ENCODE measurements around the gene GNGT1.

The GNGT1 gene

DNA sequence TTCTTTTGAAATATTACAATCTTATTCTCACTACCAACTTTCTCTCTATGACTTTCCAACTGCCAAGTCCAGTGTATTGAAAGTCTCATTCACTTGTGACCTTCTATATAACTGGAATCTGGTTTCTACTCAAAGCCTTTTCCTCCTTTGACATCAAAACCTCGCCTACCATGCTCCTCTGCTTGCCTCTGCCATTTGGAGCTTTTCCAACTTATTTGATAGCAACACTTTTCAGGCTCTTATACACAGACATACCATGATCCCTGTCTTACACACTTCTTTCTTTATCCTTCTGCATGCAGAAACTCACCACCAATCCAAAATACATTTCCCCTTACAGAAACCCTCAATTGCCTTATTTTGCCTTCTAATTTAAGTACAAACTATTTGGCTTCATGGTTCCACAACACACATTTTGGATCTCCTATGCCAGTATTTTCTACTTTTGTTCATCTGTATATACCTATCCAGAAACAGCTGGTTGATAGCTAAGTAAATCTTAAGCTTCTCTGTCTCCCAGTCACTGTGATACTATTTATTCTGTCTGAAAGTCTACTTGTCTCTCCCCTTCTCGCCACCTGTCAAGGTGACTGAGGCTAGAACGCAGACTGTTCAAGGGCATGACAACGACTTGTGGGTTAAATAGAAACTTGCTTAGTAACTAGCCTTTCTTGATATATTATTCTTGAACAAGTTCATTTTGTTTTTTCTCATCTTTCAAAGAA, 37.6 kb downstream of the GNGT1 start:
- no peak for DNase-seq

DNA sequence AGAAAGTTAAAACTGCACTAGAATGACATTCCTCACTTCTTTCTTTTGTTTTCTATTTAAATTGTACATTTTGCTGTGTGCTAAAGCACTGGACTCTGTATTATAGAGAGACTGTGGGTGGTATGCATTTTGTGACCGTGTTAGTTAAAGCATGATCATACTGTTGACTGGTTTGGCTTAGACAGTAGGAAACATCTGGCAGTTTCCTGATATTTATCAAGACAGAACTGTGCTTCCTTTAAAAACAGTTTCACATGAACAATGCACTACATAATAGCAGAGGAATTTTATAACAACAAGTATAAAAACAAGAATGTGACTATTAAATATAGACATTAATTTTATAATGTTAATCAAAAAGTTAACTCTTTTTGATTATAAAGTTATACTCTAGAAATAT, 38.3 kb downstream of the GNGT1 start:
- no peak for DNase-seq

DNA sequence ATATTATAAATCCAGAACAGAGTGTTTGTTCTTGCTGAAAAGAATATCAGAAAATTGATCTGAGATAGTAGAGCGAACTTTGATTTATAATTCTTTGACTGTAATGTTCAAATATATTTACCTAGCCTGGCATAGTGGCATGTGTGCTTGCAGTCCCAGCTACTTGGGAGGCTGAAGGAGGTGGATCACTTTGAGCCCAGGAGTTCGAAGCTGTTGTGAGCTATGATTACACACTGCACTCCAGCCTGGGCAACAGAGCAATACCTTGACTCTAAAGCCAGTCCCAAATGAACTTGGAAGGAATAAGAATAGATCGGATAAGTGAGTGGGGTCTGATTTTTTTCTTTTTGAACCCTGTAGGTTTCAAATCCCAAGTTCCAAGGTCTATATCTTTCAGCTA, 38.7 kb downstream of the GNGT1 start:
- DNase-seq = no peak

DNA sequence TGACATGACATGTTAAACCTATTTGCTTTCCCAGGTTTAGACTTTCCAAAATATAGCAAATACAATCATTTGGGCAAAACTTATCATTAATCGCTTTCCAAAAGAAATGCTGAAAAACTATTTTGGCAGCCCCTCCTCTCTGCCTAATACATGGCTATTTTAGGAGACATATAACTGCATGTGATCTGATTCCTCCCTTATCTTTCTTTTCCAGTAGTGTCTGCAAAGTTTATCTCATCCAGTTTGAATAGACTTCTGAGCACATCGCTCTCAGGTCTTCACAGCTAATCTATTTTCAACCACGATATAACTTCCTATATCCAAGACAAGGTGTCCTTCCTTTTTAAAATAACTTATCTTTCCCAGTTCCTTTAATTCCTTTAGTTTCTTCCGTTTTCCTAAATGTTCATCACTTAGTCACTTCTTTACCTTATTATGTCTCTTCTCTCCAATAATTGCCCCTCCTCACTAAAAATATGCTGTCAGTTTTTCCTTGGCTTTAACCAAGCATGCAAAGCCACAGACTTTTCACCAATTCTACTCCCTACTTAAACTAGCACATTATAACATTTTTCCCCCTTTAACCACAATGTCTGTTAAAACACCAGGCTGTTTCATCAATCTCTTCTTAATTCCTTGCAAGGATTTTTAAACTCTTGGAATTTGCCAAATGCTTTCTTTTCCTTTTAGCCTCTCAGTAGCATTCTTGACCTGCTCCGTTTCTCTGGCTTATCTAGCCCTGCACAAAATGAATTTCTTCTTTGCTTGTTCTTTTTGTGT, 39.6 kb downstream of the GNGT1 start:
- DNase-seq = no peak

DNA sequence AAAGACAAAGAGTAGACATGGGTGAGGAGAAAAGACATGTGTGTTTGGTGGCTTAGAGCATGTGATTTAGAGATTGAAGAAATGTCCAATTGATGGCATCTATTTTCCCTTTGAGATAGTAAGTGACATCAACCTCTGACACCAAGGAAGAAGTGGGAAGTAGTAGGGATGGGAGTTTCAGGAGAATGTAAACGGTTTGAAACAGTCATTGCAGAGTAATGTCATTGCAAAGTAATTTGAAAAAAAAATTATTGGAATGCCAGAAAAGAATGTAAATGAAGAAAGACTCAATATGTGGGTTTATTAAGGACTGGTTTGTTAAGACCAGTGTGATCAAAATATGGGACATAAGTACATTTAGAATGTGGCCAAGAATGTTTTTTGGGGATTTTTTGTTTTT, 41.7 kb downstream of the GNGT1 start:
- DNase-seq = no peak

DNA sequence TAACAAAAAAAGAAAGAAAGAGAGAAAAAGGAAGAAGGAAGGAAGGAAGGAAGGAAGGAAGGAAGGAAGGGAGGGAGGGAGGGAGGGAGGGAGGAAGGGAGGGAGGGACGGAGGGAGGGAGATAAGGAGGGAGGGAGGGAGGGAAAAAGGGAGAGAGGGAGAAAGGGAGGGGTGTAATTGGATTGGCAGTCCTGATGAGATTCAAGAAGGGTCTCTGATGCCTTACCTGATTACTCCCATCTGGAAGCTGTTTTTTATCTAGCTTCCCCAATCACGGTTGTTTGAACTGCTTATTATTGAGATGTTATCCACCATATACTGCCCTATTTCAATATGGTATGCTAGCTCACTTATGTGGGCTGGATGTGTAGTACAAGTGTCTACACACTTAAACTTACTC, 42.5 kb downstream of the GNGT1 start:
- DNase-seq = no peak

DNA sequence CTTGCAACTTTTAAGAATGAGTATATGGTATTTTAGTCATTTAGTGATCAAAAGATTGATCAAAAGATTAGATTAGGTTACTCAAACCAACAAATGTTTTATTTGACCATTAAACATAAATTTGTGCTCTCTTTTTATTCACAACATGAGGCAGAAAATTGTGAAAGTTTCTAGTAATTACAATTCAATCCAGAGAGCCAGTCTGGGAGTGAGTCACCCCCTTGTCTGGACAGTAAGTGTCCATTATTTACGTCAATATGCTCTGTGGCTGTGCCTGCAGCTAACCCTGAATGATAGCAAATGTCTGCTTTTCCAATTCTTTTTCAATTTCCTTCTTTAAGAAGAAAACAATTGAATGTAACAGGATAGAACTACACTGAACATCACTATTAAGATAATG, 43.1 kb downstream of the GNGT1 start:
- DNase-seq = peak; percentile 12

DNA sequence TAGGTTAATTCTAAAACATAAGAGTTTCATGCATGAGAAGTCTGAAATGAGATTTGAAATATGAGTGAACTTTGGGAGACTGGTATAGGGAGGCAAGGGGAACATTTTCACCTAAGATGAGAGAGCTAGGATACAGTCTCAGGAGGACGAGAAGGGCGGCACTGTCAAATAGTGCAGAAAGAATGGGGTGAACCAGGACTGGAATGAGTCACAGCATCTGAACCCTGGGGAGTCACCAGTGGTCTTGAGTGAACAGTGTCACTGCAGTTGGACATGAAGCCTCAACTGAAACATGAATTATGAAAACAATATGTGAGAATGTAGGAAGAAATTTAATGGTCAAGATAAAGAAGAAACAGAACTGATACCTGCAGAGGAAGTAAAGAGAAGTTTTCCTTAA, 48.9 kb downstream of the GNGT1 start:
- no peak for DNase-seq

DNA sequence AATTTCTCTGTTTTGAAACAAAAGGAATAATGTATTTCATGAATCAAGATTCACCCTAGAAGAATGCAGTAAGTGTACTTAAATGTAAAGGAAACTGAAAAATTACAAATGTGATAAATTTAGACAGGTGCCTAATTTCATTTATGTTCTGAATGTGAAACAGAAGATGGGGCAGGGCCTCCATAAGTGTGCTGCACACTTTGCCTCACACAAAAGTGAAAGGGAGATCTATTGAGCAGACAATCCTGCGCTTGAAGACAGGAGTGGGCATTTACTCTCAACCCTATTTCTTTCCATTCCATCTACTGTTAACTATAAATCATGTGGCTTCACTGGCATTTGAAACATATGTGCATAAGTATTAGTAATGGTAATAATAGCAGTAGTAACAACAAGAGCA, 51.4 kb downstream of the GNGT1 start:
- no peak for DNase-seq

DNA sequence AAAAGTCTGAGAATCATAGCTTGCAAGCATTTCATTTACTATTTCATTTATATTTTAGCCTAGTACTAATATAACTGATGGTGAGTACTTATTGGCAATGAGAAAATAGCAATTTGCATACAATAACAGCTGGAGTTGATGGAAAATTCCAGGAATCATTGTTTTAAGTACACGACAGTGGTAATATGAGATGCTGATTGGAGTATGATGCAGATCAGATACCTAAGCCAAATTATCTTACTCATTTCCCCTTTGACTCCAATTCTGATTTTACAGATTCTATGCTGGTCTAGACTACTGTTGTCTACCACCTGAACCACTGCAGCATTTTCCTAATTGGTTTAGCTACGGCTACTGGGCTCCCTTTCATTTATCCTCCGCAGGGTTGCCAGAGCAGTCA, 51.8 kb downstream of the GNGT1 start:
- DNase-seq = no peak

DNA sequence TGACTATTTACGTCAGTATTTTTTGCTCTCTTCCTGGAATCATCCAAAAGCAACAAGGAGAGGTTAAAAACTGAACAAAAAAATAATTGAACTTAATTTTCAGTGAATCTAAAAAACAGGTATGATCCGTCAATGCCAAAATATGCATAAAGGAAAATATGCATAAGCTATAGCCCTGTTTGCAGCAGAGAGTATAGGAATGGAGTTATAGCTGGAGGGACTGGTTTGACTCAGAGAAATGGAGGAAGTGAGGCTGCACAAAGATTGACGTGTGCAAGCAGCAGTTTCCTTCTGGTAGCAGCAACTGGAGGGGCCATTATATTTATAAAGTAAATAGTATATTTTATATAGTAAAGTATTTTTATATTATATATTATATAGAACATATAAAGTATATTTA, 52.3 kb downstream of the GNGT1 start:
- no peak for DNase-seq

All from NCI-H226 (cell line).